T-helper 9 cell (primary cell): ENCODE results near the gene CXCL9.

Source experiments
- DNase-seq: peaks from one replicate; pipeline ENCODE4 v3.0.0-alpha.2; 2020

CXCL9 gene

DNA sequence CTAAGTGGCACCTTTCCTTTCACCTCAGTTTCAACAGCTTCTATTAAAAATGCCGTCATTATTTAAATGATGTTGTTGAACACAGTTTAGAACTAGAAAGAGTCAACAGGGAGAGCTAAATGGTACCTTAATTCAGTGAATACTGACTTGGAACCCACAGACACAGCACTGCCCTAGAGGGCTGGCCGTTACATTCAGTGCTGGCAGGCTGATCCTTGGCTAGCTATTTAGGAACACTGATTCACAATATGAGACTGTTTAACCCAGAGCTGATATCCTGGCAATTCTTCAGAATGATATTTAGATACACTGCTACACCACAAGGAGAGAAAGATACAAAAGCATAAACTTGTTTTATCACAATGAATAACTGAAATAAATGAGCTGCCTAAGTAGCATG lies 53.8 kb downstream of the CXCL9 start:
- no peak for DNase-seq
